ENCODE results near the gene SHROOM2.

Gene SHROOM2

GRCh38 chrX:9935436-9935835, 149.2 kb downstream of the SHROOM2 start:
- in situ Hi-C loops (cut with HindIII; ENCODE audit: low sequenced_read_pairs): no loop called here

- in situ Hi-C loops (cut with HindIII; ENCODE audit: low sequenced_read_pairs): no loop called here
These were observed 151.5 kb downstream of the SHROOM2 start for GRCh38 chrX:9937761-9938160.

GRCh38 chrX:9938516-9938915, 152.3 kb downstream of the SHROOM2 start:
- in situ Hi-C loops (cut with HindIII; ENCODE audit: low sequenced_read_pairs): no loop called here

- in situ Hi-C loops (cut with HindIII; ENCODE audit: low sequenced_read_pairs): no loop called here
These were observed 154.2 kb downstream of the SHROOM2 start for GRCh38 chrX:9940421-9940820.

GRCh38 chrX:9942086-9942485, 155.9 kb downstream of the SHROOM2 start:
- in situ Hi-C loops (cut with HindIII; ENCODE audit: low sequenced_read_pairs): no loop called here

GRCh38 chrX:9943420-9943819, 157.2 kb downstream of the SHROOM2 start:
- in situ Hi-C loops (cut with HindIII; ENCODE audit: low sequenced_read_pairs): no loop called here

GRCh38 chrX:9947131-9947794, 161.0 kb downstream of the SHROOM2 start:
- in situ Hi-C loops (cut with HindIII; ENCODE audit: low sequenced_read_pairs): no loop called here

GRCh38 chrX:9948406-9948805, 162.2 kb downstream of the SHROOM2 start:
- in situ Hi-C loops (cut with HindIII; ENCODE audit: low sequenced_read_pairs): no loop called here

- in situ Hi-C loops (cut with HindIII; ENCODE audit: low sequenced_read_pairs): no loop called here
These were observed 166.1 kb downstream of the SHROOM2 start for GRCh38 chrX:9952300-9952699.

- in situ Hi-C loops (cut with HindIII; ENCODE audit: low sequenced_read_pairs): no loop called here
These were observed 167.2 kb downstream of the SHROOM2 start for GRCh38 chrX:9953396-9953795.

- in situ Hi-C loops (cut with HindIII; ENCODE audit: low sequenced_read_pairs): no loop called here
These were observed 169.3 kb downstream of the SHROOM2 start for GRCh38 chrX:9955506-9955905.

GRCh38 chrX:9957743-9958142, 171.5 kb downstream of the SHROOM2 start:
- in situ Hi-C loops (cut with HindIII; ENCODE audit: low sequenced_read_pairs): no loop called here

- in situ Hi-C loops (cut with HindIII; ENCODE audit: low sequenced_read_pairs): no loop called here
These were observed 172.0 kb downstream of the SHROOM2 start for GRCh38 chrX:9958183-9958582.

- in situ Hi-C loops (cut with HindIII; ENCODE audit: low sequenced_read_pairs): no loop called here
These were observed 175.5 kb downstream of the SHROOM2 start for GRCh38 chrX:9961750-9962149.

GRCh38 chrX:9966775-9967408, 180.7 kb downstream of the SHROOM2 start, which contains the start of gene CLDN34:
TSS of gene CLDN34 (plus strand) at chrX:9967358. CDS start at chrX:9967358, 0 bp downstream.
- in situ Hi-C loops (cut with HindIII; ENCODE audit: low sequenced_read_pairs): no loop called here

- in situ Hi-C loops (cut with HindIII; ENCODE audit: low sequenced_read_pairs): no loop called here
These were observed 191.4 kb downstream of the SHROOM2 start for GRCh38 chrX:9977635-9978034.

GRCh38 chrX:9980401-9980800, 194.2 kb downstream of the SHROOM2 start:
- in situ Hi-C loops (cut with HindIII; ENCODE audit: low sequenced_read_pairs): loop anchor here (5.0 kb wide), 1 partner anchor 103 kb away; no protein-coding TSS in a partner anchor

GRCh38 chrX:9980927-9981326, 194.7 kb downstream of the SHROOM2 start:
- in situ Hi-C loops (cut with HindIII; ENCODE audit: low sequenced_read_pairs): loop anchor here (5.0 kb wide), 1 partner anchor 104 kb away; no protein-coding TSS in a partner anchor

- in situ Hi-C loops (cut with HindIII; ENCODE audit: low sequenced_read_pairs): loop anchor here (5.0 kb wide), 1 partner anchor 106 kb away; no protein-coding TSS in a partner anchor
These were observed 197.2 kb downstream of the SHROOM2 start for GRCh38 chrX:9983441-9983840.

- in situ Hi-C loops (cut with HindIII; ENCODE audit: low sequenced_read_pairs): loop anchor here (5.0 kb wide), 1 partner anchor 107 kb away; no protein-coding TSS in a partner anchor
These were observed 197.6 kb downstream of the SHROOM2 start for GRCh38 chrX:9983846-9984245.

- in situ Hi-C loops (cut with HindIII; ENCODE audit: low sequenced_read_pairs): no loop called here
These were observed 202.5 kb downstream of the SHROOM2 start for GRCh38 chrX:9988762-9989161.

- in situ Hi-C loops (cut with HindIII; ENCODE audit: low sequenced_read_pairs): no loop called here
These were observed 205.8 kb downstream of the SHROOM2 start for GRCh38 chrX:9992061-9992460.
